Measurements from ENCODE around the gene SPECC1.

DNA sequence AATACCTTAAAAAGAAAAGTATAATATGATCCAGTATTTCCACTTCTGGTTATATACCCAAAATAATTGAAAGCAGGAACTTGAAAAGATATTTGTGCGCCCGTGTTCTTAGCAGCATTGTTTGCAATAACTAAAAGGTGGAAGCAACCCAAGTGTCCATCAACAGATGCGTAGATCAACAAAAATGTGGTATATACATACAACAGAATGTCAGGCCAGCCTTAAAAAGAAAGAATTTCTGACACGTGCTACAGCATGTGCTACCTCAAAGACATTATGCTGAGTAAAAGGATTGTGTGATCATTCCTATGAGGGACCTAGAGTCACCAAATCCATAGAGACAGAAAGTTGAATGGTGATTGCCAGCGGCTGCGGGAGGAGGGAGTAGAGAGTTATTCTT is 133.1 kb downstream of the SPECC1 start:
- TF ChIP-seq, protein P1, sequence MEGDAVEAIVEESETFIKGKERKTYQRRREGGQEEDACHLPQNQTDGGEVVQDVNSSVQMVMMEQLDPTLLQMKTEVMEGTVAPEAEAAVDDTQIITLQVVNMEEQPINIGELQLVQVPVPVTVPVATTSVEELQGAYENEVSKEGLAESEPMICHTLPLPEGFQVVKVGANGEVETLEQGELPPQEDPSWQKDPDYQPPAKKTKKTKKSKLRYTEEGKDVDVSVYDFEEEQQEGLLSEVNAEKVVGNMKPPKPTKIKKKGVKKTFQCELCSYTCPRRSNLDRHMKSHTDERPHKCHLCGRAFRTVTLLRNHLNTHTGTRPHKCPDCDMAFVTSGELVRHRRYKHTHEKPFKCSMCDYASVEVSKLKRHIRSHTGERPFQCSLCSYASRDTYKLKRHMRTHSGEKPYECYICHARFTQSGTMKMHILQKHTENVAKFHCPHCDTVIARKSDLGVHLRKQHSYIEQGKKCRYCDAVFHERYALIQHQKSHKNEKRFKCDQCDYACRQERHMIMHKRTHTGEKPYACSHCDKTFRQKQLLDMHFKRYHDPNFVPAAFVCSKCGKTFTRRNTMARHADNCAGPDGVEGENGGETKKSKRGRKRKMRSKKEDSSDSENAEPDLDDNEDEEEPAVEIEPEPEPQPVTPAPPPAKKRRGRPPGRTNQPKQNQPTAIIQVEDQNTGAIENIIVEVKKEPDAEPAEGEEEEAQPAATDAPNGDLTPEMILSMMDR (IDR thresholded peaks at IDR 0.05) = no peak
- no peak for TF ChIP-seq POLR2A (IDR thresholded peaks at IDR 0.05)

All from right lobe of liver (tissue), 4 donors.